Measurements from ENCODE around the gene ASB11.
"Not testable (repeated sequence)": the region's sequence is repeated elsewhere in the genome, so short reads cannot be mapped to it uniquely, and the experiment has no call there.

- TF ChIP-seq CTCF (IDR thresholded peaks at IDR 0.05; ENCODE audit: borderline replicate concordance, extremely low read depth, low read length, poor library complexity, severe bottlenecking); EZH2 (IDR thresholded peaks at IDR 0.05; ENCODE audit: borderline replicate concordance, low read depth, low read length, severe bottlenecking): not testable (repeated sequence)
These were observed 42.2 kb downstream of the ASB11 start for GRCh38 chrX:15273275-15273674.
